Measurements from ENCODE around the gene KIAA1755. TPM values are rescaled to one million over a fixed set of nuclear protein-coding genes. Genes with fewer than 3 reads are reported as not detected.

The KIAA1755 gene
- total RNA-seq, 1 experiment from 2014 or later, result 0.17 TPM

DNA sequence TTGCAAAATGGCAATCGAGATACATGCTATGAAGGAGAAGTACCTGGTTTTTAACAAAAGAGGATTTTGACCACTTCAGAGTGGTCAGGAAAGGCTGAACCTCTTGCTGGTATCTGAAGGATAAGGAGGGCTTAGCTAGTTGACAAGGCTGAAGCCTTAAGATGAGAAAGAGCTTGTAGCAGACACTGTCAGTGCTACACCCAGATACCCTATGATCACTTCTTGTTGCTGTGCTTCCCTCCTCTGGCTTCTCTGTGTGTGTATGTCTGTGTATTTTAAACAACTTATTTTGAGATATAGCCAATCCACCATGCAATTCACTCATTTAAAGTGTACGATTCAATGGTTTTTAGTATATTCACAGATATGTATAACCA lies 56.6 kb downstream of the KIAA1755 start:
- no CpG with 5 or more reads among the region's 2 CpGs for WGBS (ENCODE audit: extremely low coverage, insufficient read length, low lambda C conversion rate)
- no peaks in the 10 kb centered on the region for H3K23me2 ChIP-seq (ENCODE audit: insufficient read length, low read depth, low read length, poor library complexity, severe bottlenecking)
- DNase-seq, result no peak
- H2BK15ac ChIP-seq (ENCODE audit: low read depth, low read length), result no peak overlapping the region
- H3K79me2 ChIP-seq (ENCODE audit: insufficient read depth, low read length), result no peaks in the 10 kb centered on the region
- no peak overlapping the region for H2BK20ac ChIP-seq (ENCODE audit: low read depth, low read length, poor library complexity, severe bottlenecking)
- H3K9me3 ChIP-seq (ENCODE audit: control insufficient read depth, low read depth, low read length), result no peaks in the 10 kb centered on the region
- no peak overlapping the region for H3K4ac ChIP-seq (ENCODE audit: low read depth, low read length)
- H3K14ac ChIP-seq (ENCODE audit: insufficient read depth, low read length), result no peak overlapping the region
- H4K20me1 ChIP-seq (ENCODE audit: control insufficient read depth, insufficient read depth, insufficient read length), result no peaks in the 10 kb centered on the region
- H3K4me2 ChIP-seq (ENCODE audit: insufficient read depth, insufficient read length, low read length), result no peak overlapping the region
- no peak overlapping the region for H3K9ac ChIP-seq (ENCODE audit: extremely low read depth, insufficient read length, low read length)
- H4K8ac ChIP-seq (replicated peaks; ENCODE audit: insufficient read length, low read depth, low read length), result no peak overlapping the region
- H3K18ac ChIP-seq (ENCODE audit: insufficient read length, low read depth, low read length), result no peak overlapping the region
- H2AK5ac ChIP-seq (ENCODE audit: insufficient read length, low read length), result no peak overlapping the region
- no peak overlapping the region for H2BK12ac ChIP-seq (ENCODE audit: insufficient read length, low read depth, low read length)
- Mint-ChIP-seq H3K9me3 (no peaks in the 10 kb centered on the region), H3K27me3 (ENCODE audit: low read depth) (peaks cover 10% of the 10 kb centered on the region; the same call in 1 of the 2 replicates), H3K27ac (no peak overlapping the region), H3K4me3 (no peak overlapping the region), H3K36me3 (ENCODE audit: insufficient read depth in 1 of 3, low read depth in 3 of 3) (no peaks in the 10 kb centered on the region), H3K4me1 (peaks cover 2 to 8% of the 10 kb centered on the region in 2 experiments; a peak in 1 of 4 replicates)
- no peaks in the 10 kb centered on the region for H3K27me3 ChIP-seq (ENCODE audit: insufficient read depth, low read length)
- H3K23ac ChIP-seq (ENCODE audit: insufficient read length, low read depth, low read length), result no peak overlapping the region
- H2BK5ac ChIP-seq (ENCODE audit: insufficient read length, low read length), result no peak overlapping the region
- no peak overlapping the region for H4K5ac ChIP-seq (ENCODE audit: insufficient read length, low read depth, low read length)
- H3K27ac ChIP-seq (ENCODE audit: insufficient read length, low read depth, low read length), result no peak overlapping the region
- TF ChIP-seq, protein P1, sequence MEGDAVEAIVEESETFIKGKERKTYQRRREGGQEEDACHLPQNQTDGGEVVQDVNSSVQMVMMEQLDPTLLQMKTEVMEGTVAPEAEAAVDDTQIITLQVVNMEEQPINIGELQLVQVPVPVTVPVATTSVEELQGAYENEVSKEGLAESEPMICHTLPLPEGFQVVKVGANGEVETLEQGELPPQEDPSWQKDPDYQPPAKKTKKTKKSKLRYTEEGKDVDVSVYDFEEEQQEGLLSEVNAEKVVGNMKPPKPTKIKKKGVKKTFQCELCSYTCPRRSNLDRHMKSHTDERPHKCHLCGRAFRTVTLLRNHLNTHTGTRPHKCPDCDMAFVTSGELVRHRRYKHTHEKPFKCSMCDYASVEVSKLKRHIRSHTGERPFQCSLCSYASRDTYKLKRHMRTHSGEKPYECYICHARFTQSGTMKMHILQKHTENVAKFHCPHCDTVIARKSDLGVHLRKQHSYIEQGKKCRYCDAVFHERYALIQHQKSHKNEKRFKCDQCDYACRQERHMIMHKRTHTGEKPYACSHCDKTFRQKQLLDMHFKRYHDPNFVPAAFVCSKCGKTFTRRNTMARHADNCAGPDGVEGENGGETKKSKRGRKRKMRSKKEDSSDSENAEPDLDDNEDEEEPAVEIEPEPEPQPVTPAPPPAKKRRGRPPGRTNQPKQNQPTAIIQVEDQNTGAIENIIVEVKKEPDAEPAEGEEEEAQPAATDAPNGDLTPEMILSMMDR (conservative IDR thresholded peaks at IDR 0.05), result no peak
- no peak overlapping the region for H4K91ac ChIP-seq (ENCODE audit: insufficient read length, low read depth, low read length)
- H3K4me1 ChIP-seq (ENCODE audit: insufficient read depth, low read length), result no peaks in the 10 kb centered on the region
- no peak overlapping the region for H2AFZ ChIP-seq (ENCODE audit: low read length)
- H3K56ac ChIP-seq (ENCODE audit: insufficient read length, low read depth, low read length), result no peak overlapping the region
- H3K79me1 ChIP-seq (ENCODE audit: insufficient read depth, low read depth, low read length, poor library complexity, severe bottlenecking), result no peaks in the 10 kb centered on the region
- no peak overlapping the region for H3T11ph ChIP-seq (ENCODE audit: low read length)
- H2BK120ac ChIP-seq (ENCODE audit: low read depth, low read length, poor library complexity, severe bottlenecking), result no peak overlapping the region

Measured in H9 (cell line).